ENCODE results near the gene FGA.

FGA gene

GRCh38 chr4:154617820-154618317, 27.3 kb upstream of the FGA start:
- H3K9ac ChIP-seq (ENCODE audit: low read length), result no peak overlapping the region
- no peaks in the 10 kb centered on the region for H3K9me3 ChIP-seq (ENCODE audit: control insufficient read depth, low read depth, low read length)
- H3K4me1 ChIP-seq (ENCODE audit: control insufficient read depth, low read depth, low read length), result no peaks in the 10 kb centered on the region
- H3K27ac ChIP-seq (ENCODE audit: low read length), result no peak overlapping the region
- H3K36me3 ChIP-seq (ENCODE audit: control insufficient read depth, low read depth, low read length), result no peaks in the 10 kb centered on the region
- no peak overlapping the region for H3K4me3 ChIP-seq (ENCODE audit: low read length)
- H3K27me3 ChIP-seq (ENCODE audit: control insufficient read depth, insufficient read depth, low read length), result no peaks in the 10 kb centered on the region

GRCh38 chr4:154616731-154617130, 26.2 kb upstream of the FGA start:
- H3K27ac ChIP-seq (ENCODE audit: low read length), result no peak overlapping the region
- H3K9ac ChIP-seq (ENCODE audit: low read length), result no peak overlapping the region
- H3K4me3 ChIP-seq (ENCODE audit: low read length), result no peak overlapping the region
- H3K27me3 ChIP-seq (ENCODE audit: control insufficient read depth, insufficient read depth, low read length), result no peaks in the 10 kb centered on the region
- no peaks in the 10 kb centered on the region for H3K36me3 ChIP-seq (ENCODE audit: control insufficient read depth, low read depth, low read length)
- no peaks in the 10 kb centered on the region for H3K4me1 ChIP-seq (ENCODE audit: control insufficient read depth, low read depth, low read length)
- H3K9me3 ChIP-seq (ENCODE audit: control insufficient read depth, low read depth, low read length), result no peaks in the 10 kb centered on the region

- Histone ChIP-seq H3K4me3 (ENCODE audit: low read length) (no peak overlapping the region), H3K9ac (ENCODE audit: low read length) (no peak overlapping the region), H3K27me3 (ENCODE audit: control insufficient read depth, insufficient read depth, low read length) (no peaks in the 10 kb centered on the region), H3K4me1 (ENCODE audit: control insufficient read depth, low read depth, low read length) (no peaks in the 10 kb centered on the region), H3K36me3 (ENCODE audit: control insufficient read depth, low read depth, low read length) (no peaks in the 10 kb centered on the region), H3K9me3 (ENCODE audit: control insufficient read depth, low read depth, low read length) (no peaks in the 10 kb centered on the region), H3K27ac (ENCODE audit: low read length) (no peak overlapping the region)
Measured at GRCh38 chr4:154616287-154616686, 25.7 kb upstream of the FGA start.

GRCh38 chr4:154615211-154615610, 24.7 kb upstream of the FGA start:
- Histone ChIP-seq H3K36me3 (ENCODE audit: control insufficient read depth, low read depth, low read length) (no peaks in the 10 kb centered on the region), H3K4me3 (ENCODE audit: low read length) (no peak overlapping the region), H3K27me3 (ENCODE audit: control insufficient read depth, insufficient read depth, low read length) (no peaks in the 10 kb centered on the region), H3K27ac (ENCODE audit: low read length) (no peak overlapping the region), H3K4me1 (ENCODE audit: control insufficient read depth, low read depth, low read length) (no peaks in the 10 kb centered on the region), H3K9me3 (ENCODE audit: control insufficient read depth, low read depth, low read length) (no peaks in the 10 kb centered on the region), H3K9ac (ENCODE audit: low read length) (no peak overlapping the region)

- H3K36me3 ChIP-seq (ENCODE audit: control insufficient read depth, low read depth, low read length), result no peaks in the 10 kb centered on the region
- H3K27ac ChIP-seq (ENCODE audit: low read length), result no peak overlapping the region
- H3K9ac ChIP-seq (ENCODE audit: low read length), result no peak overlapping the region
- H3K4me1 ChIP-seq (ENCODE audit: control insufficient read depth, low read depth, low read length), result no peaks in the 10 kb centered on the region
- no peaks in the 10 kb centered on the region for H3K9me3 ChIP-seq (ENCODE audit: control insufficient read depth, low read depth, low read length)
- no peaks in the 10 kb centered on the region for H3K27me3 ChIP-seq (ENCODE audit: control insufficient read depth, insufficient read depth, low read length)
- H3K4me3 ChIP-seq (ENCODE audit: low read length), result no peak overlapping the region
Measured at GRCh38 chr4:154614306-154614705, 23.8 kb upstream of the FGA start.

- no peaks in the 10 kb centered on the region for H3K4me1 ChIP-seq (ENCODE audit: control insufficient read depth, low read depth, low read length)
- no peak within 1 kb of the TSS for H3K4me3 ChIP-seq (ENCODE audit: low read length)
- no peaks in the 10 kb centered on the region for H3K36me3 ChIP-seq (ENCODE audit: control insufficient read depth, low read depth, low read length)
- no peak within 1 kb of the TSS for H3K9ac ChIP-seq (ENCODE audit: low read length)
- no peaks in the 10 kb centered on the region for H3K27me3 ChIP-seq (ENCODE audit: control insufficient read depth, insufficient read depth, low read length)
- H3K9me3 ChIP-seq (ENCODE audit: control insufficient read depth, low read depth, low read length), result no peaks in the 10 kb centered on the region
- no peak within 1 kb of the TSS for H3K27ac ChIP-seq (ENCODE audit: low read length)
Measured at GRCh38 chr4:154612472-154613414, 22.2 kb upstream of the FGA start, which contains the start of gene FGG. Gene FGG, minus strand, starts transcription at chr4:154612656. Its CDS starts 47 bp downstream, at chr4:154612609.

GRCh38 chr4:154611833-154612232, 21.3 kb upstream of the FGA start:
- H3K27ac ChIP-seq (ENCODE audit: low read length), result no peak overlapping the region
- H3K4me3 ChIP-seq (ENCODE audit: low read length), result no peak overlapping the region
- H3K27me3 ChIP-seq (ENCODE audit: control insufficient read depth, insufficient read depth, low read length), result no peaks in the 10 kb centered on the region
- H3K4me1 ChIP-seq (ENCODE audit: control insufficient read depth, low read depth, low read length), result no peaks in the 10 kb centered on the region
- no peaks in the 10 kb centered on the region for H3K36me3 ChIP-seq (ENCODE audit: control insufficient read depth, low read depth, low read length)
- no peak overlapping the region for H3K9ac ChIP-seq (ENCODE audit: low read length)
- no peaks in the 10 kb centered on the region for H3K9me3 ChIP-seq (ENCODE audit: control insufficient read depth, low read depth, low read length)

GRCh38 chr4:154610582-154610981, 20.0 kb upstream of the FGA start:
- H3K4me3 ChIP-seq (ENCODE audit: low read length), result no peak overlapping the region
- no peaks in the 10 kb centered on the region for H3K4me1 ChIP-seq (ENCODE audit: control insufficient read depth, low read depth, low read length)
- H3K36me3 ChIP-seq (ENCODE audit: control insufficient read depth, low read depth, low read length), result no peaks in the 10 kb centered on the region
- no peaks in the 10 kb centered on the region for H3K9me3 ChIP-seq (ENCODE audit: control insufficient read depth, low read depth, low read length)
- no peak overlapping the region for H3K27ac ChIP-seq (ENCODE audit: low read length)
- H3K27me3 ChIP-seq (ENCODE audit: control insufficient read depth, insufficient read depth, low read length), result no peaks in the 10 kb centered on the region
- H3K9ac ChIP-seq (ENCODE audit: low read length), result no peak overlapping the region

GRCh38 chr4:154609532-154609931, 19.0 kb upstream of the FGA start:
- Histone ChIP-seq H3K4me1 (ENCODE audit: control insufficient read depth, low read depth, low read length) (no peaks in the 10 kb centered on the region), H3K4me3 (ENCODE audit: low read length) (no peak overlapping the region), H3K27me3 (ENCODE audit: control insufficient read depth, insufficient read depth, low read length) (no peaks in the 10 kb centered on the region), H3K9ac (ENCODE audit: low read length) (no peak overlapping the region), H3K36me3 (ENCODE audit: control insufficient read depth, low read depth, low read length) (no peaks in the 10 kb centered on the region), H3K9me3 (ENCODE audit: control insufficient read depth, low read depth, low read length) (no peaks in the 10 kb centered on the region), H3K27ac (ENCODE audit: low read length) (no peak overlapping the region)

- Histone ChIP-seq H3K9me3 (ENCODE audit: control insufficient read depth, low read depth, low read length) (no peaks in the 10 kb centered on the region), H3K27me3 (ENCODE audit: control insufficient read depth, insufficient read depth, low read length) (no peaks in the 10 kb centered on the region), H3K27ac (ENCODE audit: low read length) (no peak overlapping the region)
Measured at GRCh38 chr4:154608361-154609252, 18.1 kb upstream of the FGA start.

More at GRCh38 chr4:154608361-154609252, 18.1 kb upstream of the FGA start:
- H3K4me1 ChIP-seq (ENCODE audit: control insufficient read depth, low read depth, low read length), result no peaks in the 10 kb centered on the region
- H3K9ac ChIP-seq (ENCODE audit: low read length), result no peak overlapping the region
- H3K4me3 ChIP-seq (ENCODE audit: low read length), result no peak overlapping the region
- H3K36me3 ChIP-seq (ENCODE audit: control insufficient read depth, low read depth, low read length), result no peaks in the 10 kb centered on the region
